HEK293T (cell line): ENCODE data around the gene MDM2.

Experiments used
- ARNT ChIP-seq: fragments of 450-650 bp; IDR thresholded peaks from 2 replicates; pipeline ENCODE4 v1.6.1; 2017; ENCODE audit warnings: mild to moderate bottlenecking
- LEF1 ChIP-seq: fragments of 450-650 bp; IDR thresholded peaks from 2 replicates; pipeline ENCODE4 v1.6.1; 2017; ENCODE audit warnings: mild to moderate bottlenecking, borderline replicate concordance

GRCh38 chr12:68824131-68824530, 16.2 kb downstream of the MDM2 start:
- no peak for TF ChIP-seq LEF1
- TF ChIP-seq ARNT = no peak
